ENCODE data around the gene JADE2.
"Not testable (repeated sequence)": the region's sequence is repeated elsewhere in the genome, so short reads cannot be mapped to it uniquely, and the experiment has no call there.

JADE2 gene

GRCh38 chr5:134508521-134509195 lies 16.8 kb upstream of the JADE2 start:
- no peak for DNase-seq

GRCh38 chr5:134509308-134510040 lies 16.0 kb upstream of the JADE2 start:
- no peak for DNase-seq

GRCh38 chr5:134510970-134511795 lies 14.3 kb upstream of the JADE2 start:
- DNase-seq, result no peak

GRCh38 chr5:134511796-134512660 lies 13.4 kb upstream of the JADE2 start:
- DNase-seq, result no peak

GRCh38 chr5:134512661-134512999 lies 12.8 kb upstream of the JADE2 start:
- no peak for DNase-seq

- no peak for DNase-seq
Observed at GRCh38 chr5:134515801-134516200, 9.7 kb upstream of the JADE2 start.

- not testable (repeated sequence) for DNase-seq
Observed at GRCh38 chr5:134516984-134517383, 8.5 kb upstream of the JADE2 start.

- DNase-seq, result no peak
Observed at GRCh38 chr5:134517553-134517952, 7.9 kb upstream of the JADE2 start.

- no peak for DNase-seq
Observed at GRCh38 chr5:134519989-134520388, 5.5 kb upstream of the JADE2 start.

- DNase-seq, result no peak
Observed at GRCh38 chr5:134521841-134522240, 3.6 kb upstream of the JADE2 start.

- DNase-seq, result no peak
Observed at GRCh38 chr5:134523543-134524271, 1.8 kb upstream of the JADE2 start.

GRCh38 chr5:134524272-134524825 lies 1.1 kb upstream of the JADE2 start:
- peak; percentile 66 for DNase-seq

GRCh38 chr5:134525683-134526482 lies 413 bp downstream of the JADE2 start:
- DNase-seq, result peak; percentile 66

- peak; percentile 56 for DNase-seq
Observed at GRCh38 chr5:134526483-134527155, 1.1 kb downstream of the JADE2 start.

GRCh38 chr5:134527156-134527960 lies 1.9 kb downstream of the JADE2 start:
- DNase-seq, result peak; percentile 71

GRCh38 chr5:134527961-134528424 lies 2.5 kb downstream of the JADE2 start:
- no peak for DNase-seq

- DNase-seq, result no peak
Observed at GRCh38 chr5:134528556-134528955, 3.1 kb downstream of the JADE2 start.

- no peak for DNase-seq
Observed at GRCh38 chr5:134529460-134529859, 4.0 kb downstream of the JADE2 start.

Measured in CD4-positive, alpha-beta T cell treated with Interferon gamma for 1 hour (primary cell).